ENCODE results near the gene IQGAP3. TPM values are rescaled to one million over a fixed set of nuclear protein-coding genes. Genes with fewer than 3 reads are reported as not detected.

Gene IQGAP3
- total RNA-seq, 1 donor from 2014 or later, result 11.8 TPM

- no peak for ATAC-seq
These were observed 32.5 kb downstream of the IQGAP3 start for GRCh38 chr1:156539818-156540355.

GRCh38 chr1:156538711-156539440 lies 33.5 kb downstream of the IQGAP3 start:
- ATAC-seq, result no peak

- ATAC-seq, result no peak
These were observed 35.3 kb downstream of the IQGAP3 start for GRCh38 chr1:156537027-156537426.

GRCh38 chr1:156534424-156535060 lies 37.8 kb downstream of the IQGAP3 start:
- no peak for ATAC-seq

- ATAC-seq, result no peak
These were observed 38.7 kb downstream of the IQGAP3 start for GRCh38 chr1:156533568-156534220.

GRCh38 chr1:156532374-156532773 lies 40.0 kb downstream of the IQGAP3 start:
- ATAC-seq, result no peak

GRCh38 chr1:156530006-156530405 lies 42.4 kb downstream of the IQGAP3 start:
- ATAC-seq, result no peak

- ATAC-seq, result no peak
These were observed 43.4 kb downstream of the IQGAP3 start for GRCh38 chr1:156528875-156529425.

GRCh38 chr1:156528231-156528630 lies 44.1 kb downstream of the IQGAP3 start:
- no peak for ATAC-seq

- ATAC-seq, result no peak
These were observed 44.8 kb downstream of the IQGAP3 start for GRCh38 chr1:156527584-156527983.

- no peak for ATAC-seq
These were observed 46.4 kb downstream of the IQGAP3 start for GRCh38 chr1:156525856-156526489.

GRCh38 chr1:156525071-156525501 lies 47.3 kb downstream of the IQGAP3 start:
- ATAC-seq, result no peak

- ATAC-seq, result no peak
These were observed 47.9 kb downstream of the IQGAP3 start for GRCh38 chr1:156524481-156524869.

GRCh38 chr1:156523801-156524480 lies 48.4 kb downstream of the IQGAP3 start:
- ATAC-seq, result no peak

- no peak for ATAC-seq
These were observed 49.9 kb downstream of the IQGAP3 start for GRCh38 chr1:156522443-156522970.

GRCh38 chr1:156517748-156518147 lies 54.6 kb downstream of the IQGAP3 start:
- ATAC-seq, result peak; percentile 32

- no peak for ATAC-seq
These were observed 55.5 kb downstream of the IQGAP3 start for GRCh38 chr1:156516821-156517220.

GRCh38 chr1:156515956-156516355 lies 56.4 kb downstream of the IQGAP3 start:
- no peak for ATAC-seq

- ATAC-seq, result no peak
These were observed 59.2 kb downstream of the IQGAP3 start for GRCh38 chr1:156513185-156513584.

GRCh38 chr1:156511644-156512043 lies 60.7 kb downstream of the IQGAP3 start:
- no peak for ATAC-seq

GRCh38 chr1:156510709-156511108 lies 61.7 kb downstream of the IQGAP3 start:
- ATAC-seq, result peak; percentile 47
